Measurements from ENCODE around the gene ACTL9.

The ACTL9 gene

DNA sequence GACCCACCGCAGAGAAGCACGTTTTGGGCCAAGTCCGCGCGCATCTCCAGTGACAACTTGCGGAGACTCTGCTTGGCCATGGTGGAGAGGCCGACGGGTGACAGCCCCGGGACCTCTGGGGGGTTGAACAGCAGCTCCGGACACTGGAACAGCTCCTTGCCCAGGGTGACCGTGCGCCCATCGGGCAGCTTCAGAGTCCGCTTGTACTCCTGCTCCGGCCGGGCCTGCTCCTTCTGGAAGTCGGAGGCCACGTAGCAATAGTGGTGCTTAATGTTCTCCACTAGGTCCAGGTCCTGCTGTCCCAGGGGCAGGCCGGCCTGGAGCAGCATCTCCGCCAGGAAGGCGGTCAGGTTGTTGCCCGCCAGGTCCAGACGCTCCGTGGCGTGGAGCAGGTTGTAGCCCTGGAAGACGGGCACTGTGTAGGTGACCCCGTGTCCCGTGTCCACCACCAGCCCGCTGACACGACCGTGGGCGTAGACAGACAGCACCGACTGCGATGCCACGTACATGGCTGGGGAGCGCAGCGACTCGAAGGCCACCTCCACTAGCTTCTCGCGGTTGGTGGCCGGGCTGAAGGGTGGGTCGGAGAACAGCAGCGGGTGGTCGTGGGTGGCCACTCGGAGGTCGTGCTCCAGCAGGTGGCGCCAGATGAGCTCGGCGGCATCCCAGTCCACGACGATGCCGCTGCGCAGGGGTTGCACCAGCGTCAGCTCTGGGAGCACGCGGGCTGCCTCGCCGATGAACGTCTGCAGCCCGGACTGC lies 743 bp downstream of the ACTL9 start:
- H3K4me1 Mint-ChIP-seq (ENCODE audit: low read depth) = peaks cover 46% of the 10 kb centered on the region
- no peak overlapping the region for H3K4me3 Mint-ChIP-seq
- no peaks in the 10 kb centered on the region for H3K9me3 Mint-ChIP-seq
- H3K27me3 Mint-ChIP-seq = peaks cover 14% of the 10 kb centered on the region
- H3K36me3 Mint-ChIP-seq (ENCODE audit: low read depth) = no peaks in the 10 kb centered on the region
- no peak overlapping the region for H3K27ac Mint-ChIP-seq

- H3K4me3 Mint-ChIP-seq = no peak overlapping the region
- H3K27me3 Mint-ChIP-seq = peaks cover 19% of the 10 kb centered on the region
- no peaks in the 10 kb centered on the region for H3K9me3 Mint-ChIP-seq
- no peaks in the 10 kb centered on the region for H3K36me3 Mint-ChIP-seq (ENCODE audit: low read depth)
- H3K4me1 Mint-ChIP-seq (ENCODE audit: low read depth) = peaks cover 37% of the 10 kb centered on the region
- no peak overlapping the region for H3K27ac Mint-ChIP-seq
These were observed 1.6 kb downstream of the ACTL9 start for GRCh38 chr19:8696993-8697392.

- H3K4me3 Mint-ChIP-seq = no peak overlapping the region
- no peak overlapping the region for H3K27ac Mint-ChIP-seq
- peaks cover 27% of the 10 kb centered on the region for H3K4me1 Mint-ChIP-seq (ENCODE audit: low read depth)
- H3K36me3 Mint-ChIP-seq (ENCODE audit: low read depth) = no peaks in the 10 kb centered on the region
- H3K27me3 Mint-ChIP-seq = peaks cover 22% of the 10 kb centered on the region
- H3K9me3 Mint-ChIP-seq = no peaks in the 10 kb centered on the region
These were observed 2.7 kb downstream of the ACTL9 start for GRCh38 chr19:8695911-8696310.

DNA sequence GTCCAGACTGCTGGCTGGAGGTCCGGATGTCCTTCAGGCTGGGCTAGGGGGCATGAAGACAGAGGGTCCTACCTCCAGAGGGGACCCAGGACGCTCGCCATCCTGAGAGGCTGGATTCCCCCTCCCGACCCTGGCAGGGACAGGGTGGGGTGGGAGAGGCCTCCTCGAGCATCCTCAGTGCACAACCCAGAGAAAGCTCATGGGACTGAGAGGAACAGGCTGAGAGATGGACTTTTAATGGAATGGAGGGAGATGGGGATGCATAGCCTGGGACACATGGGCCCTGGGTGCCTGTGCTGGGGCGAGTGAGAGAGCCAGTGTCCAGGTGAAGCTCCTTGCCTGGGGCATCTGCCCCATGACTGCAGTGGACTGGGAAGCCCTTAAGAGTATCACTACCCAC lies 3.1 kb downstream of the ACTL9 start:
- Mint-ChIP-seq H3K27me3 (peaks cover 24% of the 10 kb centered on the region), H3K9me3 (no peaks in the 10 kb centered on the region), H3K36me3 (ENCODE audit: low read depth) (no peaks in the 10 kb centered on the region), H3K4me1 (ENCODE audit: low read depth) (peaks cover 26% of the 10 kb centered on the region), H3K27ac (no peak overlapping the region), H3K4me3 (no peak overlapping the region)

DNA sequence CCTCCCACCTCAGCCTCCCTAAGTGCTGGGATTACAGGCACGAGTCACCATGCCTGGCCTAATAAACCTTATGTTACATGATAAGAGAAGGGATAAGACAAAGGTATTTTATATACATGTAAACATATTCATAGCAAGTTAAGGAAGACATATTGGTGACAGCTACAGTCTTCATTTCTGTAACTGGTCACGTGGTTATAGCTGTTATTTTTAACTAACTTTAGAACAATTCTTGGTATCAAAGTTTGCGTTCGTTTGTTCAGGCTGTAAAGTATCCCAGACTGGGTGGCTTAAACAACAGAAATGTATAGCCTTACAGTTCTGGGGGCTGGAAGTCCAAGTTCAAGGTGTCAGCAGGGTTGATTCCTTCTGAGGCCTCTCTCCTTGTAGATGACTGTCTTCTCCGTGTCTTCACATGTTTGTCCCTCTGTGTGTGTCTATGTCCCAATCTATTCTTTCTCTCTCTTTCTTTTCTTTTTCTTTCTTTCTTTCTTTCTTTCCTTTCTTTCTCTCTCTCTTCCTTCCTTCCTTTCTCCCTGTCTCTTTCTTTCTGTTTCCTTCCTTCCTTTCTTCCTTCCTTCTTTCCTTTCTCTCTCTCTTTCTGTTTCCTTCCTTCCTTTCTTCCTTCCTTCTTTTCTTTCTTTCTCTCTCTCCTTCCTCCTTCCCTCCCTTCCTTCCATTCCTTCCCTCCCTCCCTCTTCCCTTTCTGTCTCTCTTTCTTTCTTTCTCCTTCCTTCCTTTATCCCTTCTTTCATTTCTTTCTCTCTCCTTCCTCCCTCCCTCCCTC lies 7.6 kb downstream of the ACTL9 start:
- Mint-ChIP-seq H3K4me1 (ENCODE audit: low read depth) (peaks cover 9% of the 10 kb centered on the region), H3K36me3 (ENCODE audit: low read depth) (no peaks in the 10 kb centered on the region), H3K27me3 (peaks cover 20% of the 10 kb centered on the region), H3K4me3 (no peak overlapping the region), H3K9me3 (no peaks in the 10 kb centered on the region), H3K27ac (no peak overlapping the region)

GRCh38 chr19:8688930-8689329 lies 9.7 kb downstream of the ACTL9 start:
- H3K27ac Mint-ChIP-seq = no peak overlapping the region
- H3K4me1 Mint-ChIP-seq (ENCODE audit: low read depth) = peaks cover under 1% of the 10 kb centered on the region
- H3K36me3 Mint-ChIP-seq (ENCODE audit: low read depth) = no peaks in the 10 kb centered on the region
- H3K4me3 Mint-ChIP-seq = no peak overlapping the region
- H3K9me3 Mint-ChIP-seq = no peaks in the 10 kb centered on the region
- H3K27me3 Mint-ChIP-seq = peaks cover 20% of the 10 kb centered on the region

DNA sequence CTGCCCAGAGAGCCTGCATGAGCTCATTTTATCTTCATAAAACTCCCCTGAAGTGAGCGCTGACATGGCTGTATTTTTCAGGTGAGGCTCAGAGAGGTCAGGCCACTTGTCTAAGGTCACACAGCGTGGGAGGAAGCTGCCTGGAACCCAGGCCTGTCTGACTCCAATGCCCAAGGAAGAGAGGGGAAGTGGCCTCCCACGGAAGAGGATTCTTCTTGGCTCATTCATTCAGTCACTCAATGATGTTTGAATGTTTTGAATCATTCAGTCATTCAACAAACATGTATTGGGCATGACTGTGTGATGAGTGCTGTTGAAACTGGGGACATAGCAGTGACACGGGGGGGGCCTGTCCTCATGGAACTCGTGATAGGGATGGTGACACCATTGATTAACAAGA lies 12.0 kb downstream of the ACTL9 start:
- Mint-ChIP-seq H3K27ac (no peak overlapping the region), H3K4me1 (ENCODE audit: low read depth) (peaks cover 16% of the 10 kb centered on the region), H3K36me3 (ENCODE audit: low read depth) (no peaks in the 10 kb centered on the region), H3K27me3 (peaks cover 6% of the 10 kb centered on the region), H3K9me3 (peaks cover 5% of the 10 kb centered on the region), H3K4me3 (no peak overlapping the region)

- no peak overlapping the region for H3K27ac Mint-ChIP-seq
These were observed 14.3 kb downstream of the ACTL9 start for GRCh38 chr19:8684001-8684902.

GRCh38 chr19:8682931-8683330 lies 15.7 kb downstream of the ACTL9 start:
- Mint-ChIP-seq H3K9me3 (peaks cover 12% of the 10 kb centered on the region), H3K4me3 (no peak overlapping the region), H3K36me3 (ENCODE audit: low read depth) (peaks cover 7% of the 10 kb centered on the region), H3K27ac (peak overlapping the region; percentile 21), H3K4me1 (ENCODE audit: low read depth) (peaks cover 28% of the 10 kb centered on the region), H3K27me3 (peaks cover 3% of the 10 kb centered on the region)

More at GRCh38 chr19:8684001-8684902, 14.3 kb downstream of the ACTL9 start:
- Mint-ChIP-seq H3K4me1 (ENCODE audit: low read depth) (peaks cover 28% of the 10 kb centered on the region), H3K27me3 (peaks cover 3% of the 10 kb centered on the region), H3K4me3 (no peak overlapping the region), H3K9me3 (peaks cover 5% of the 10 kb centered on the region), H3K36me3 (ENCODE audit: low read depth) (no peaks in the 10 kb centered on the region)

- H3K4me1 Mint-ChIP-seq (ENCODE audit: low read depth) = peaks cover 28% of the 10 kb centered on the region
- peaks cover 8% of the 10 kb centered on the region for H3K36me3 Mint-ChIP-seq (ENCODE audit: low read depth)
- peaks cover 13% of the 10 kb centered on the region for H3K9me3 Mint-ChIP-seq
- H3K4me3 Mint-ChIP-seq = no peak overlapping the region
- H3K27ac Mint-ChIP-seq = no peak overlapping the region
- H3K27me3 Mint-ChIP-seq = peaks cover 3% of the 10 kb centered on the region
These were observed 16.1 kb downstream of the ACTL9 start for GRCh38 chr19:8682472-8682871.

GRCh38 chr19:8681345-8682029 lies 17.1 kb downstream of the ACTL9 start:
- H3K27me3 Mint-ChIP-seq = no peaks in the 10 kb centered on the region
- peaks cover 13% of the 10 kb centered on the region for H3K9me3 Mint-ChIP-seq
- peaks cover 8% of the 10 kb centered on the region for H3K36me3 Mint-ChIP-seq (ENCODE audit: low read depth)
- no peak overlapping the region for H3K4me3 Mint-ChIP-seq
- peaks cover 28% of the 10 kb centered on the region for H3K4me1 Mint-ChIP-seq (ENCODE audit: low read depth)
- H3K27ac Mint-ChIP-seq = no peak overlapping the region

DNA sequence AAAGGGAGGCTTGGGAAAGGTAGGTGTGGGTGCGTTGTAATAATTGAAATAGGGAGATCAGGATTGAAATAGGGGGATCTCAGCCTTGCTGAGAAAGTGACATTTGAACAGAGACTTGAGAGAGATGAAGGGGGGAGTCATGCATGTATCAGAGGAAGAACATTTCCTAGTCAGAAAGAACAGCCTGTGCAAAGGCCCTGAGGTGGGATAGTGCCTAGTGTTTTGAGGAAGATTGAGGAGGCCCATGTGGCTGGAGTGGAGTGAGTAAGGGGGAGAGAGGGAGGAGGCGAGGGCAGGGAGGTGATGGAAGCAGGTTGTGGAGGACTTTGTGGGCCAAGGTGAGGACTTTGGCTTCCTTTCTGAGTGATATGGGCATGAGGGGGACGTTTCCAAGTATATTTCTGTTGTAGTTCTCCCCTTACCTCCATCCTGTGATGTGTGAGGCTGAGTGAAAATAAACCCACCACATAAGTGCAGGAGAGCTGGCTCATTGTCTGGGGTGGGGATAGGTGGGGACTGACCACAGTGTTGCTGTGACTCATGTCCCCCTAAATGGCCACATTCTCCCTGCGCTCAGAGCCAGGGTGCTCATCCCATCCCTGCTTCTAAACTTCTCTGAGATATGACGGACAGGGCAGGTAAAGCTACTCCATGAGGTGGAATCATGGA lies 17.8 kb downstream of the ACTL9 start:
- H3K4me1 Mint-ChIP-seq (ENCODE audit: low read depth) = peaks cover 28% of the 10 kb centered on the region
- peaks cover 13% of the 10 kb centered on the region for H3K9me3 Mint-ChIP-seq
- H3K36me3 Mint-ChIP-seq (ENCODE audit: low read depth) = peaks cover 8% of the 10 kb centered on the region
- H3K27me3 Mint-ChIP-seq = no peaks in the 10 kb centered on the region
- no peak overlapping the region for H3K4me3 Mint-ChIP-seq
- H3K27ac Mint-ChIP-seq = no peak overlapping the region

GRCh38 chr19:8678244-8678807 lies 20.3 kb downstream of the ACTL9 start:
- peaks cover 8% of the 10 kb centered on the region for H3K36me3 Mint-ChIP-seq (ENCODE audit: low read depth)
- peaks cover 41% of the 10 kb centered on the region for H3K4me1 Mint-ChIP-seq (ENCODE audit: low read depth)
- H3K4me3 Mint-ChIP-seq = no peak overlapping the region
- H3K27ac Mint-ChIP-seq = no peak overlapping the region
- no peaks in the 10 kb centered on the region for H3K27me3 Mint-ChIP-seq
- H3K9me3 Mint-ChIP-seq = peaks cover 13% of the 10 kb centered on the region

DNA sequence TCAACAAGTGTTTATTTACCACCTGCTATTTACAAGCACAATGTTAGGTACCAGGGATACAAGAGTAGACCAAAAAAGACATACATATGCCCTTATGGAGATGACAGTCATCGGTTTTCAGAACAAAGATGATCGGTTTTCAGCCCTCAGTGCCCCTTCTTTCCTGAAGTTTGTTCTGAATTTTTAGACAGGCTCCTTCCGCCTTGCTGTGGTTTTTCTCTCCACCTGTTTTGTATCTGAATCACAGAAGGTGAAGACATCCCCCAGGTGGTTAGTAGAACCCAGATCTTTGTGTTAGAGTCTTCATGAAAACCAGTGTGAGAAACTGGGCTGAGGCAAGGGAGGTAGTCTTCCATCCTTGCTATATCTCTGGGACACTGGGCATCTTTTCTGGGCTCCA lies 23.5 kb downstream of the ACTL9 start:
- Mint-ChIP-seq H3K27me3 (no peaks in the 10 kb centered on the region), H3K36me3 (ENCODE audit: low read depth) (peaks cover 8% of the 10 kb centered on the region), H3K27ac (no peak overlapping the region), H3K9me3 (peaks cover 8% of the 10 kb centered on the region), H3K4me3 (no peak overlapping the region), H3K4me1 (ENCODE audit: low read depth) (peaks cover 32% of the 10 kb centered on the region)

Measured in stimulated activated naive CD8-positive, alpha-beta T cell treated with anti-CD3 and anti-CD28 coated beads, Interleukin-15, Interleukin-2, amounts not matched to agents 100 ng/mL and 50 ng/mL, for 24 hours (primary cell).